ENCODE data around the gene KCNK6.
A peak's percentile ranks its signal among the peaks of the same experiment; 100 is the strongest.

KCNK6 gene

GRCh38 chr19:38375748-38376147, 56.1 kb downstream of the KCNK6 start:
- H3K27ac ChIP-seq (ENCODE audit: low read depth, low read length, poor library complexity, severe bottlenecking) = no peak overlapping the region
- H3K4me1 ChIP-seq (ENCODE audit: insufficient read depth, low read length, severe bottlenecking) = peaks cover 23% of the 10 kb centered on the region
- no peak overlapping the region for H2AFZ ChIP-seq (ENCODE audit: low read length)
- H4K20me1 ChIP-seq (ENCODE audit: insufficient read depth, low read length) = no peaks in the 10 kb centered on the region
- no peaks in the 10 kb centered on the region for H3F3A ChIP-seq (ENCODE audit: insufficient read depth, low read length)
- H3K36me3 ChIP-seq (ENCODE audit: insufficient read depth, low read length) = peaks cover 32% of the 10 kb centered on the region
- H3K9me2 ChIP-seq (ENCODE audit: low read depth, low read length) = no peaks in the 10 kb centered on the region
- TF ChIP-seq, protein P1, sequence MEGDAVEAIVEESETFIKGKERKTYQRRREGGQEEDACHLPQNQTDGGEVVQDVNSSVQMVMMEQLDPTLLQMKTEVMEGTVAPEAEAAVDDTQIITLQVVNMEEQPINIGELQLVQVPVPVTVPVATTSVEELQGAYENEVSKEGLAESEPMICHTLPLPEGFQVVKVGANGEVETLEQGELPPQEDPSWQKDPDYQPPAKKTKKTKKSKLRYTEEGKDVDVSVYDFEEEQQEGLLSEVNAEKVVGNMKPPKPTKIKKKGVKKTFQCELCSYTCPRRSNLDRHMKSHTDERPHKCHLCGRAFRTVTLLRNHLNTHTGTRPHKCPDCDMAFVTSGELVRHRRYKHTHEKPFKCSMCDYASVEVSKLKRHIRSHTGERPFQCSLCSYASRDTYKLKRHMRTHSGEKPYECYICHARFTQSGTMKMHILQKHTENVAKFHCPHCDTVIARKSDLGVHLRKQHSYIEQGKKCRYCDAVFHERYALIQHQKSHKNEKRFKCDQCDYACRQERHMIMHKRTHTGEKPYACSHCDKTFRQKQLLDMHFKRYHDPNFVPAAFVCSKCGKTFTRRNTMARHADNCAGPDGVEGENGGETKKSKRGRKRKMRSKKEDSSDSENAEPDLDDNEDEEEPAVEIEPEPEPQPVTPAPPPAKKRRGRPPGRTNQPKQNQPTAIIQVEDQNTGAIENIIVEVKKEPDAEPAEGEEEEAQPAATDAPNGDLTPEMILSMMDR (IDR thresholded peaks at IDR 0.05; ENCODE audit: low read length) = no peak
- TF ChIP-seq EZH2 (IDR thresholded peaks at IDR 0.05; ENCODE audit: borderline replicate concordance, low read length) = no peak
- H3K9me3 ChIP-seq (ENCODE audit: low read length) = no peaks in the 10 kb centered on the region
- H3K4me3 ChIP-seq (ENCODE audit: low read depth, low read length, poor library complexity, severe bottlenecking) = peak overlapping the region; percentile 74
- peak overlapping the region; percentile 93 for H3K9ac ChIP-seq (ENCODE audit: low read length)
- H3K27me3 ChIP-seq (ENCODE audit: insufficient read depth, low read length) = no peaks in the 10 kb centered on the region
- H3K79me2 ChIP-seq (ENCODE audit: insufficient read depth, low read length) = peaks cover 13% of the 10 kb centered on the region
- peak overlapping the region; percentile 96 for H3K4me2 ChIP-seq (ENCODE audit: low read length)

GRCh38 chr19:38376576-38376975, 56.9 kb downstream of the KCNK6 start:
- H3F3A ChIP-seq (ENCODE audit: insufficient read depth, low read length) = no peaks in the 10 kb centered on the region
- TF ChIP-seq, protein P1 (IDR thresholded peaks at IDR 0.05; ENCODE audit: low read length) = no peak
- TF ChIP-seq EZH2 (IDR thresholded peaks at IDR 0.05; ENCODE audit: borderline replicate concordance, low read length) = no peak
- no peaks in the 10 kb centered on the region for H4K20me1 ChIP-seq (ENCODE audit: insufficient read depth, low read length)
- no peaks in the 10 kb centered on the region for H3K9me3 ChIP-seq (ENCODE audit: low read length)
- peaks cover 40% of the 10 kb centered on the region for H3K36me3 ChIP-seq (ENCODE audit: insufficient read depth, low read length)
- H3K9me2 ChIP-seq (ENCODE audit: low read depth, low read length) = no peaks in the 10 kb centered on the region
- peaks cover 23% of the 10 kb centered on the region for H3K4me1 ChIP-seq (ENCODE audit: insufficient read depth, low read length, severe bottlenecking)
- H3K4me2 ChIP-seq (ENCODE audit: low read length) = peak overlapping the region; percentile 96; the same call in 1 of the 2 replicates
- no peak overlapping the region for H2AFZ ChIP-seq (ENCODE audit: low read length)
- H3K27me3 ChIP-seq (ENCODE audit: insufficient read depth, low read length) = no peaks in the 10 kb centered on the region
- H3K79me2 ChIP-seq (ENCODE audit: insufficient read depth, low read length) = peaks cover 13% of the 10 kb centered on the region
- no peak overlapping the region for H3K9ac ChIP-seq (ENCODE audit: low read length)
- no peak overlapping the region for H3K4me3 ChIP-seq (ENCODE audit: low read depth, low read length, poor library complexity, severe bottlenecking)
- H3K27ac ChIP-seq (ENCODE audit: low read depth, low read length, poor library complexity, severe bottlenecking) = no peak overlapping the region

- Histone ChIP-seq H4K20me1 (ENCODE audit: insufficient read depth, low read length) (no peaks in the 10 kb centered on the region), H3K27me3 (ENCODE audit: insufficient read depth, low read length) (no peaks in the 10 kb centered on the region)
- TF ChIP-seq, protein P1 (IDR thresholded peaks at IDR 0.05; ENCODE audit: low read length) = no peak
- no peak for TF ChIP-seq EZH2 (IDR thresholded peaks at IDR 0.05; ENCODE audit: borderline replicate concordance, low read length)
These were observed 57.4 kb downstream of the KCNK6 start for GRCh38 chr19:38377052-38377451.

More at GRCh38 chr19:38377052-38377451, 57.4 kb downstream of the KCNK6 start:
- Histone ChIP-seq H3F3A (ENCODE audit: insufficient read depth, low read length) (no peaks in the 10 kb centered on the region), H3K27ac (ENCODE audit: low read depth, low read length, poor library complexity, severe bottlenecking) (no peak overlapping the region), H3K36me3 (ENCODE audit: insufficient read depth, low read length) (peaks cover 45% of the 10 kb centered on the region), H3K9me2 (ENCODE audit: low read depth, low read length) (no peaks in the 10 kb centered on the region), H3K4me3 (ENCODE audit: low read depth, low read length, poor library complexity, severe bottlenecking) (no peak overlapping the region), H3K4me1 (ENCODE audit: insufficient read depth, low read length, severe bottlenecking) (peaks cover 23% of the 10 kb centered on the region), H3K9ac (ENCODE audit: low read length) (no peak overlapping the region), H3K79me2 (ENCODE audit: insufficient read depth, low read length) (peaks cover 13% of the 10 kb centered on the region), H2AFZ (ENCODE audit: low read length) (no peak overlapping the region), H3K4me2 (ENCODE audit: low read length) (0 out of 2 replicates have a peak overlapping the region, but pooled peaks have one; percentile 96), H3K9me3 (ENCODE audit: low read length) (no peaks in the 10 kb centered on the region)
